HepG2 (cell line): ENCODE results near the gene ITGA6. TPM values are rescaled to one million over a fixed set of nuclear protein-coding genes. Genes with fewer than 3 reads are reported as not detected.
A peak's percentile ranks its signal among the peaks of the same experiment; 100 is the strongest.

Experiments
- AGO1 ChIP-seq: fragments of 200-400 bp; formaldehyde crosslinking; IDR thresholded peaks from 2 replicates; pipeline ENCODE4 v1.6.1; 2017; ENCODE audit warnings: mild to moderate bottlenecking, low read depth, low read length, moderate library complexity; ENCODE audit not compliant: poor library complexity, severe bottlenecking
- ATRX ChIP-seq: sonication (generic); formaldehyde crosslinking; IDR thresholded peaks from 2 replicates; pipeline ENCODE4 v1.4.0; 2020; ENCODE audit warnings: missing genetic modification reagents, borderline replicate concordance
- ESRRA ChIP-seq: sonication (generic); formaldehyde crosslinking; IDR thresholded peaks from 2 replicates; pipeline ENCODE4 v1.5.1; 2020; ENCODE audit warnings: mild to moderate bottlenecking, low read depth, missing genetic modification reagents
- HMG20B ChIP-seq: conservative IDR thresholded peaks from 2 replicates; pipeline ENCODE4 v1.6.1; 2016; ENCODE audit warnings: missing genetic modification reagents, missing compliant biosample characterization
- NKX3-1 ChIP-seq: sonication (generic); formaldehyde crosslinking; IDR thresholded peaks from 2 replicates; pipeline ENCODE4 v1.5.0; 2020; ENCODE audit warnings: missing genetic modification reagents
- PAXIP1 ChIP-seq: sonication (generic); formaldehyde crosslinking; conservative IDR thresholded peaks from 2 replicates; pipeline ENCODE4 v1.4.0; 2020; ENCODE audit warnings: mild to moderate bottlenecking, missing genetic modification reagents, moderate library complexity
- RFX3 ChIP-seq: IDR thresholded peaks from 2 replicates; pipeline ENCODE4 v1.6.1; 2016; ENCODE audit warnings: missing biosample characterization, missing genetic modification reagents
- SP4 ChIP-seq: sonication (generic); formaldehyde crosslinking; IDR thresholded peaks from 2 replicates; pipeline ENCODE4 v1.8.1; 2023; ENCODE audit warnings: mild to moderate bottlenecking, missing genetic modification reagents
- XBP1 ChIP-seq: sonication (generic); formaldehyde crosslinking; IDR thresholded peaks from 2 replicates; pipeline ENCODE4 v1.5.0; 2020; ENCODE audit warnings: missing genetic modification reagents
- ZBTB44 ChIP-seq: sonication (generic); formaldehyde crosslinking; IDR thresholded peaks from 2 replicates; pipeline ENCODE4 v1.4.0; 2020; ENCODE audit warnings: missing genetic modification reagents
- ZNF138 ChIP-seq: sonication (generic); formaldehyde crosslinking; IDR thresholded peaks from 2 replicates; pipeline ENCODE4 v1.5.0; 2020; ENCODE audit warnings: mild to moderate bottlenecking, low read depth, missing genetic modification reagents
- ZNF446 ChIP-seq: sonication (generic); formaldehyde crosslinking; IDR thresholded peaks from 2 replicates; pipeline ENCODE4 v1.5.0; 2020; ENCODE audit warnings: mild to moderate bottlenecking, missing genetic modification reagents
- ZNF724P ChIP-seq: sonication (generic); formaldehyde crosslinking; IDR thresholded peaks from 2 replicates; pipeline ENCODE4 v1.8.0; 2022; ENCODE audit warnings: missing genetic modification reagents, borderline replicate concordance
- polyA plus RNA-seq, 8 experiments: library from polyadenylated mRNA; depleted of rRNA in 3 of 8; stranded (reverse) in 7 of 8; unstranded in 1 of 8; fragments of >200 nt; fragmentation: Illumina TruSeq in 4 of 8; extraction: Trizol in 4 of 8; gene quantifications; 2 replicates each; pipeline versions ENCODE4 v1.2.1 to v1.2.3, GENCODE V29; 2011 to 2016; ENCODE audit warnings: low read depth in 4 of 8, missing spikeins in 1 of 8, mixed read lengths in 1 of 8; ENCODE audit not compliant: insufficient read depth in 1 of 8
- total RNA-seq, 5 experiments: library from RNA; depleted of rRNA; stranded (reverse); fragments of >200 nt; fragmentation: Illumina TruSeq; extraction: Trizol; gene quantifications; 2 replicates each; pipeline ENCODE4 v1.2.3, GENCODE V29; 2016; ENCODE audit warnings: low read depth in 1 of 5
- TF ChIP-seq, protein P1 (sequence below): sonication (generic); formaldehyde crosslinking; IDR thresholded peaks from 2 replicates; pipeline ENCODE4 v1.9.0; 2021; ENCODE audit warnings: missing genetic modification reagents, borderline replicate concordance
- TF ChIP-seq, protein P2 (sequence below): sonication (generic); formaldehyde crosslinking; IDR thresholded peaks from 2 replicates; pipeline ENCODE4 v1.4.0; 2020; ENCODE audit warnings: missing genetic modification reagents

The ITGA6 gene
- total and polyA plus RNA-seq, 2 of the 13 experiments (the other 11 are each of a cell fraction or from before 2014, with no cell fraction given): 24.0 to 92.5 TPM

GRCh38 chr2:172480301-172481218, 53.2 kb downstream of the ITGA6 start (continued):
- TF ChIP-seq HMG20B (peak; percentile 77; the same call in 1 of the 2 replicates), PAXIP1 (peak; percentile 92), NKX3-1 (CRISPR knock-in tag) (no peak), RFX3 (CRISPR knock-in tag) (no peak), ZNF446 (no peak), SP4 (CRISPR knock-in tag) (0 out of 2 replicates have a peak, but pooled peaks have one; percentile 44), ZNF138 (CRISPR knock-in tag) (no peak), AGO1 (no peak), ATRX (CRISPR knock-in tag) (no peak), XBP1 (CRISPR knock-in tag) (no peak), ESRRA (CRISPR knock-in tag) (peak; percentile 80), ZBTB44 (CRISPR knock-in tag) (no peak), ZNF724P (CRISPR knock-in tag) (no peak)
- TF ChIP-seq, protein P1, sequence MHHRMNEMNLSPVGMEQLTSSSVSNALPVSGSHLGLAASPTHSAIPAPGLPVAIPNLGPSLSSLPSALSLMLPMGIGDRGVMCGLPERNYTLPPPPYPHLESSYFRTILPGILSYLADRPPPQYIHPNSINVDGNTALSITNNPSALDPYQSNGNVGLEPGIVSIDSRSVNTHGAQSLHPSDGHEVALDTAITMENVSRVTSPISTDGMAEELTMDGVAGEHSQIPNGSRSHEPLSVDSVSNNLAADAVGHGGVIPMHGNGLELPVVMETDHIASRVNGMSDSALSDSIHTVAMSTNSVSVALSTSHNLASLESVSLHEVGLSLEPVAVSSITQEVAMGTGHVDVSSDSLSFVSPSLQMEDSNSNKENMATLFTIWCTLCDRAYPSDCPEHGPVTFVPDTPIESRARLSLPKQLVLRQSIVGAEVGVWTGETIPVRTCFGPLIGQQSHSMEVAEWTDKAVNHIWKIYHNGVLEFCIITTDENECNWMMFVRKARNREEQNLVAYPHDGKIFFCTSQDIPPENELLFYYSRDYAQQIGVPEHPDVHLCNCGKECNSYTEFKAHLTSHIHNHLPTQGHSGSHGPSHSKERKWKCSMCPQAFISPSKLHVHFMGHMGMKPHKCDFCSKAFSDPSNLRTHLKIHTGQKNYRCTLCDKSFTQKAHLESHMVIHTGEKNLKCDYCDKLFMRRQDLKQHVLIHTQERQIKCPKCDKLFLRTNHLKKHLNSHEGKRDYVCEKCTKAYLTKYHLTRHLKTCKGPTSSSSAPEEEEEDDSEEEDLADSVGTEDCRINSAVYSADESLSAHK (CRISPR knock-in tag): no peak
- TF ChIP-seq, protein P2, sequence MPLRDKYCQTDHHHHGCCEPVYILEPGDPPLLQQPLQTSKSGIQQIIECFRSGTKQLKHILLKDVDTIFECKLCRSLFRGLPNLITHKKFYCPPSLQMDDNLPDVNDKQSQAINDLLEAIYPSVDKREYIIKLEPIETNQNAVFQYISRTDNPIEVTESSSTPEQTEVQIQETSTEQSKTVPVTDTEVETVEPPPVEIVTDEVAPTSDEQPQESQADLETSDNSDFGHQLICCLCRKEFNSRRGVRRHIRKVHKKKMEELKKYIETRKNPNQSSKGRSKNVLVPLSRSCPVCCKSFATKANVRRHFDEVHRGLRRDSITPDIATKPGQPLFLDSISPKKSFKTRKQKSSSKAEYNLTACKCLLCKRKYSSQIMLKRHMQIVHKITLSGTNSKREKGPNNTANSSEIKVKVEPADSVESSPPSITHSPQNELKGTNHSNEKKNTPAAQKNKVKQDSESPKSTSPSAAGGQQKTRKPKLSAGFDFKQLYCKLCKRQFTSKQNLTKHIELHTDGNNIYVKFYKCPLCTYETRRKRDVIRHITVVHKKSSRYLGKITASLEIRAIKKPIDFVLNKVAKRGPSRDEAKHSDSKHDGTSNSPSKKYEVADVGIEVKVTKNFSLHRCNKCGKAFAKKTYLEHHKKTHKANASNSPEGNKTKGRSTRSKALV (CRISPR knock-in tag): no peak
